DND-41 (cell line): ENCODE data around the gene TH.

Experiments
- EZH2 ChIP-seq: IDR thresholded peaks from 3 replicates; pipeline ENCODE4 v1.6.1; 2012; ENCODE audit warnings: borderline replicate concordance, low read depth, mild to moderate bottlenecking, moderate library complexity, low read length, inconsistent platforms; ENCODE audit not compliant: severe bottlenecking
- TF ChIP-seq, protein P1 (sequence below): IDR thresholded peaks from 2 replicates; pipeline ENCODE4 v1.5.1; 2012; ENCODE audit warnings: borderline replicate concordance, low read length, moderate library complexity, mild to moderate bottlenecking; ENCODE audit not compliant: poor library complexity, severe bottlenecking; ENCODE audit errors: extremely low read depth

DNA sequence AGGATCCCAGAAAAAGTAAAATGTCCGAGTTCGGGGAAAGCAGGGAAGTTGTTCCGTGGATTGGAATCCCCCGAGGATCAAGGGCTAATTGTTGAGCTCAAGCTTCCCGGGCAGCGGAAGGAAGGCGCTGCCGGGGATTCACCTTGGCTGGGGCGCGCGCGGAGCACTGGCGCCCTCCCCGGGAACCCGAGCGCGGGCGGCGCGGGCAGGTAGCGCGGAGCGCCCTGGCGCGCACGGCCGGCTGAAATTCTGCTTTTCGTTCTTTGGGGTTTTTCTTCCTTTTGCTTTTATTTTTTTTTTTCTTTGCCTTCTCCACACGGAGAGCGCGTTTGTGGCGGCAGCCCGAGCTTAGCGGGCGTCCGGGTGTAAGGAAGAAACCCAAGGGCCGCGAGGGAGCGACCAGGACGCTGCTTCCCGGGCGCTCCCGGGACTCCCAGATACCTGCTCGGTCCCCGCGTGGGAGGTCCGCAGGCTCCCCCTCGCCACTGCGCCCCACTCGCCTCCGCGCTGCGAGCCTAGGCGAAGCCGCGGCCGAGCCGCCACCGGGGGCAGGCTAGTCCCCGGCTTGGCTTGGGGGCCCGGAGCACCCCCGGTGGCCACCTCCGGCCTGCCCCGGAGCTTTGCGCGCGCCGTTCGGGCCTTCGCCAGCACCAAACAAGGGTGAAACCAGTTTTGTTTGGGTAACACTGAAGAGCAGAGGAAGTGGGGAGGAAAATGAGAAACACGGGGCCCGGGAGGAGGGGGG is 27.6 kb downstream of the TH start:
- TF ChIP-seq, protein P1, sequence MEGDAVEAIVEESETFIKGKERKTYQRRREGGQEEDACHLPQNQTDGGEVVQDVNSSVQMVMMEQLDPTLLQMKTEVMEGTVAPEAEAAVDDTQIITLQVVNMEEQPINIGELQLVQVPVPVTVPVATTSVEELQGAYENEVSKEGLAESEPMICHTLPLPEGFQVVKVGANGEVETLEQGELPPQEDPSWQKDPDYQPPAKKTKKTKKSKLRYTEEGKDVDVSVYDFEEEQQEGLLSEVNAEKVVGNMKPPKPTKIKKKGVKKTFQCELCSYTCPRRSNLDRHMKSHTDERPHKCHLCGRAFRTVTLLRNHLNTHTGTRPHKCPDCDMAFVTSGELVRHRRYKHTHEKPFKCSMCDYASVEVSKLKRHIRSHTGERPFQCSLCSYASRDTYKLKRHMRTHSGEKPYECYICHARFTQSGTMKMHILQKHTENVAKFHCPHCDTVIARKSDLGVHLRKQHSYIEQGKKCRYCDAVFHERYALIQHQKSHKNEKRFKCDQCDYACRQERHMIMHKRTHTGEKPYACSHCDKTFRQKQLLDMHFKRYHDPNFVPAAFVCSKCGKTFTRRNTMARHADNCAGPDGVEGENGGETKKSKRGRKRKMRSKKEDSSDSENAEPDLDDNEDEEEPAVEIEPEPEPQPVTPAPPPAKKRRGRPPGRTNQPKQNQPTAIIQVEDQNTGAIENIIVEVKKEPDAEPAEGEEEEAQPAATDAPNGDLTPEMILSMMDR, result no peak
- no peak for TF ChIP-seq EZH2
